HG03066 (cell line): Measurements from ENCODE around the gene COL5A1.

Experiments
- ATAC-seq: cut with Tn5 transposase; IDR thresholded peaks from one replicate; pipeline ENCODE4 v1.9.1; 2021; ENCODE audit warnings: low read depth; ENCODE audit not compliant: unreplicated experiment

Gene COL5A1

DNA sequence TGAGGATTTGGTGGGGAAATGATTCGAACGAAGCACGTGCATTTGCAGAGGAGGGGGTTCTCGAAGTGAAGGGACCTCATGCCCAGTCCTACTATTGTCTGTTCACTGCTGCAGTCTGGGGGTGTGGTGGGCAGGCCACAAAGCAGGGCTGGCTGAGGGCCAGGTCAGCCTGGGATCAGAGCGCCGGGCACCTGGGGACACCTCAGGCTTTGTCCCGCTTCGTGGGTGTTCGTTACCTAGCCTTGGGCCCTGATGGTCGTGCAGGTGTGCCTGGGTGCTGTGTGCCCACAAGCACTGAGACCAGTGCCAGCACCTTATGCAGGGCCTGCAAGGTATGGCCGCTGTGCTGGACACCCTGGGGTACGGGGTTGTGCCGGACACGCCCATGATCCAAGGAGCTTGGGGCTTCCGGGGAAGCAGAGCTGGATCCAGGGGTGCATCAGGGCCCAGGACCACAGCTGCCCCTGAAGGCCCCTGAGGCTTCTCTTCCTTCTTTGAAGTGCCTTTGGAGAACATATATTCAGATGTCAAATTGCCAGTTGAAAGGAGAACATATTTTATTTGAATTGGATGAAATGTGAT lies 80.6 kb downstream of the COL5A1 start:
- ATAC-seq, result no peak

DNA sequence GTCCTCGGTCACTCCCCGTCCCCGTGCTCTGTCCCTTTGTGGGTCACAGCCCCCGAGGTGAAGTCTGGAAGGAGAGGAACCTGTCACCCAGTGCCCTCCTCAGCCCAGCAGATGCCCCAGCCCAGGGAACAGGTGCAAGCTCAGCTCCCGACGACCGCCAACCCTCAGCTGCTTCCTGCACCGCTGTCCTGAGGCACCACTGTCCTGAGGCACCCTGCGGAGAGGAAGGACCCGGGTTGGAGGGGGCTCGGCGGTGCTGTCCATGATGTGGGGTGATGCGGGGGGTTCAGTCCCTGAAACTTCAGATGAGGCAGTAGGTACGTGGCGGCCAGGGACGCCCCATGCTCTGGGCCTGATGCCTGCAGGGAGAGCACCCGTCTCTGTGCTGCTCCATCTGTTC lies 81.4 kb downstream of the COL5A1 start:
- ATAC-seq, result no peak

DNA sequence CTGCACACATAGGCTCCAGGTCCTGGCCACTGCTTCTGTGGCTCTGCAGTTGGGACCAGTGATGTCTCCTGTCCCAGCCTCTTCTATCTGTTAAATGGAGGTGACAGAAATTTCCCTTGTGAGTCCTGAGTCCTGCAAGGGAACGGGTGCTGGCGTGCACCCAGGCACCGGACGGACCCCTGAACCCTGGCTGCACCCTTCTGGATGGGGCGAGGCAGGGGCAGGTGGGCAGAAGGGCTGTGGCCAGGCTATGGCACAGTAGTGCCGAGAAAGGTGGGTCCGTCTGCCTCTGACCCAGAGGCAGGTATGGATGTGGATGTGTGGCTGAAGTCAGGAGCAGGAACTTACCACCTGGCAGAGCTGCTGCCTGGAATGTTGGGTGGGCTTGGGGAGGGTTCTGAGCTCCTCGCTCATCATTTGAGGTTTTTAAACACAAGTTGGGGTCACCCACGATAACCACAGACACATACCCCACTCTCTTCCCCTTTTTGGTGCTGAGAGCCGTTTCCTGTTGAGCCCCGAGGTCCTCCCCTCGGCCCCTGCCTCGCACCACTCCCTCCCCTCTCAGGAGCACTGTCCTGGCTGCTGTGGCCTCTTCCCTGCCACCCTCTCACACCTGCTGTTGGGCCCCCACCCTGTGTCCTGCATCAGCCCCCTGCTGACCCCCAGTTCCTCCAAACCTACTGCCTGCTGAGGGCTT lies 82.0 kb downstream of the COL5A1 start:
- ATAC-seq, result no peak

DNA sequence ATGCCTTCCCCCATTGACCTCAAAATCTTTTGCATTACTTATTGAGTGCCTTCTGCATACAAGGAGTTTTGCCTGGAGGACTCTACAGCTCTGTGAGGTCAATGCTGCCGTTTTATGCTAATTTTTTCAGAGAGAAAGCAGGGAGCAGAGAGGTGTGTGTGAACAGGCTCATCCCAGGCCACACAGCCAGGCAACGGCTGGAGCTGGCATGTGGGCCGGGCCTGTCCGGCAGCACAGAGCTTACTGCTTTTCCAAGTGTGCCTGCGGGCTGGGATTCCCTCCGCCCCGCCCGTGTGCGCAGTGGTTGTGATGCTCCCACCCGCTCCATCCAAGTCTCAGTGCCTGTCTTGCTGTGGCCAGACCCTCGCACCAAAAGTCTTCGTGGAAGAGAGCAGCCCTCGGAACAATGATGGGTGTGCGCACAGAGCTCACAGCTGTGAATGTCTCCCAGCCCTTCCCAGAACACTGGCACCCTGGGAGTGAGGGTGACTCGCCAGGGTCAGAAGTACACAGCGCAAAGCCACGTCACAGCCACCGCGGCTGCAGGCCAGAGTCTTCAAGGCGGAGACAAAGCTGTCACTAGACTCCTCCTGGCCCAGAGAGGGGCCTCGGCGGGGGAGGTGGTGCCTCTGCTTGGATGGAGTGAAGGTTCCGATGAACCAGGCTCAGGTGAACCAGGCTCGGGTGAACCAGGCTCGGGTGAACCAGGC lies 82.8 kb downstream of the COL5A1 start:
- no peak for ATAC-seq

DNA sequence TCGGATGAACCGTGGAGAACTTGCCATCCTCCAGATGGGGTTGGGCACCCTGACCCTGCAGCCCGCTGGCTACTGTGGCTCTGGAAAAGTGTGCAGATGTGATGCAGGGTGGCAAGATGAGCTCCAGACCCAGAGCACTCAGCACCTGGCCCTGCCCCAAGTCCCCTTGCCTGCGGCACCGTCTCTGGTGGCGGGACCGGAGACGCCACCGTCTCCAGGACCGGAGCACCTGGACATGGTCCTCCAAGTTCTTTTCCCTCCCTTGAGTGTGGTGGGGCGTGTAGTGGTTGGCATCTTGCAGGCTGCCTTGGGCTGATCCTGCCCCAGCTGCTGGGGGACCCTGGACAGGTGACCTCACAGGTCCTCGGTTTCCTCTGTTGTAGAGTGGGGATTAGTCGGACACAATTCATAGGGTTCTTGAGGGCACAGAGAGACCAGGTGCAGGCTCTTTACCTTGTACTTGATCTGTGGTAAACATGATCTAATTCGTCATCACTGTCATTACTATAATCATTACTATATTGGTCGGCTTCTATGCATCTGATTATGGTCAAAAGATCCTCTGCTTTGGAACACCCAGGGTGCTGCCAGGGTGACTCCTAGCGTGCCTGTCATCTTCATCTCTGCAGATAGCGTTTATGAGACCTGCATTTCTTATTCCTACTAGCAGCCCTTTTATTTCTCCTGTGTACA lies 83.5 kb downstream of the COL5A1 start:
- ATAC-seq, result no peak

DNA sequence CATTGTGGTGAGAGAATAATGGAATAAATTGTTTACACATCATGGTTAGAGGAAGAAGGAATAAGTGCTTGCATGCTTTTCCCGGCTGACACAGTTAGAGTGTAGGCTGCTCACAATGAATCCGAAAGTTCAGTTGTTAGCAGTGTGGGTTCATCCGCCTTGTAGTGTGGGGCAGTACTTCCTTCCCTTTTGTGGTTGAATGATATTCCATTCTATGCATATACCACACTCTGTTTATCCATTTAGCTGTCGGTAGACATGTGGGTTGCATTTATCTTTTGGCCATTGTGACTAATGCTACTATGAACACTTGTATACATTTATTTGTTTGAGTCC lies 84.0 kb downstream of the COL5A1 start:
- no peak for ATAC-seq

DNA sequence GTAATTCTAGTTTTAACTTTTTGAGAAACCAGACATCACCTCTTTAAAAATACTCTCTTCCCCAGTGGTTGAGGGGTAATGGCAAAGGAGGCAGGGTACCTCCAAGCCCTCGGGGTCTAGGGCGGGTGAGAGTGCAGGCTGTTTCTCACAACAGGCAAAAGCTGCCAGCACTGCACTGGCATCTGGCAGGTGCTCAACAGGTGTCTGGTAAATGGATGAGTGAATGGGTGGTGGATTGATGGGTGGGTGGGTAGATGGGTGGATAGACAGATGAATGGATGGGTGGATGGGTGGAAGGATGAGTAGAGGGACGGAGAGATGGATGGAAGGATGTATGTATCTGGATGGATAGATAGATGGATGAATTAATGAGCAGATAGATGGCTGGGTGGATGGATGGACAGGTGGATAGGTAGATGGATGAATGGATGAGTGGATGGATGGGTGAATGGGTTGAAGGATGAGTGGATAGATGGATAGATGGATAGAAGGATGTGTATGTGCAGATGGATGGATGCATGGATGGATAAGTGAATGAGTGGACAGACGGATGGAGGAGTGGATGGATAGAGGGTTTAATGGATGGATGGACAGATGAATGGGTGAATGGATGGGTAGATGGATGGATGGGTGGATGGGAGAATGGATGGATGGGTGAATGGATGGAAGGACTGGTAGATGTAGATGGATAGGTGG lies 84.6 kb downstream of the COL5A1 start:
- no peak for ATAC-seq

DNA sequence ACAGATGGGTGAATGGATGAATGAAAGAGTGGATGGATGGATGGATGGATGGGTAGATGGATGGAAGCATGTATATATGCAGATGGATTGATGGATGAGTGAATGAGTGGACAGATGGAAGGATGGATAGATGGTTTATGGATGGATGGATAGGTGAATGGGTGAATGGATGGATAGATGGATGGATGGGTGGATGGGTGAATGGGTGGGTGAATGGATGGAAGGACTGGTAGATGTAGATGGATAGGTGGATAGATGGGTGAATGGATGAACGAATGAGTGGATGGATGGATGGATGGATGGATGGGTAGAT lies 85.1 kb downstream of the COL5A1 start:
- ATAC-seq, result no peak

DNA sequence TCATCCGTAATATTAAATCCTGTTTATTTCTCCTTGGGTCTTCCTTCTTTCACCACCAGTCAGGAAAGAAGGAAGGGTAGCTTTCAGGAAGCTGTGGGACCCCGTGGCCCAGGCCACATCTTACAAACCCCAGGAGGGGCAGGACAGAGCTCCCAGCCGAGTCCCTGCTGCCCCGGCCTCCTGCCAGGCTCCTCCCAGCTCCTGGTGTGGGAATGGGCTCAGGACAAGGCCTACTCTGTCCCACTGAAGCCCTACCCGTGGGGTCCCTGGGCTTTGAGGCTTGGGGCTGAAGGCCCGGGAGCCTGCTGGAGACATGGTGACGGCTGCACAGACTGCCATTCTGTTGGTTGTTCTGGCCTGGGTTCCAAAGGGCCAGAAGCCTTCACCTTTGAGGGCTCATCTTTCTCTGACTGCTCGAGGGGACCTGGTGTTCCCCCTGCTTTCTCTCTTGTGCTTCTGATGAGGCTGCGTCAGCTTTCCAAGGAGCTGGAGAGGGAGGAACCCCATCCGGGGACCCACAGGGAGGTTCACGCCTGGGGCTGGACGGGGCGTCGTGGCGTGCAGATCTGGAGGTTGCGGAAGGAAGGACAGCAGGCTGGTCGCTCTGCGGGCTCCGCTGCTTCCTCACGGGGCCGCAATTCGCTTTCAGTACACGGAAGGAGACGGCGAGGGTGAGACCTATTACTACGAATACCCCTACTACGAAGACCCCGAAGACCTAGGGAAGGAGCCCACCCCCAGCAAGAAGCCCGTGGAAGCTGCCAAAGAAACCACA lies 86.6 kb downstream of the COL5A1 start:
- ATAC-seq, result no peak

DNA sequence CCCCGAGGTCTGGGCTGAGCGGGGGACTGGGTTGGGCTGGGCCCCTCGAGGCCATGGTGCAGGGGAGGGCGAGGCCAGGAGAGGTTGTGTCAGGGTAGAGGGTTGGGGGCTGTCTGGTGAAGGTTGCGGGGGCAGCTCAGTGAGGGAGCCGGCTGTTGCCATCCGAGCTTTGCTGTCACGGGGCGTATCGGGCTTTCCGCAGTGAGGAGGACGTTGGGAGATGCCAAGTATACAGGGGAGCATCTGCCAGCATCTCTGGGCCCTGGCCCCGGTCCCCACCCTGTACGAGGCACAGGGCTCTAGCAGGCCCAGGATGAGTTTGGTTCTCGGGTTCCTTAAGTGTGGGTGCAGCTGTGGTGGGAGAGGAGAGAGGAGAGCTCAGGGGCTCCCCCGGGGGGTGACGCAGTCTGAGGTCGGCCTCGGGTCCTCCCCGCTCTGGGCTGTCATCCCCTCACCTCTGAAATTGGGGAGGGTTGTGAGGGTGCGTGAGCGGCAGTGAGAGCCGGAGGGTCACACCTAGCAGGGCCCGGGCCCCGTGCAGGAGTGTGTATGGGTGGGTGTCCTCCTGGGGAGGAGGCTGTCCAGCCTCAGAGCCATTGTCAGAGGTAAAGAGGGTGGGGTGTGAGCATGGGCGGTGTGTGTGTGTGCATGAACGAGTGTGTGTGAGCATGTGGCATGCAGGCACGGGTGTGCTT lies 87.3 kb downstream of the COL5A1 start:
- no peak for ATAC-seq

DNA sequence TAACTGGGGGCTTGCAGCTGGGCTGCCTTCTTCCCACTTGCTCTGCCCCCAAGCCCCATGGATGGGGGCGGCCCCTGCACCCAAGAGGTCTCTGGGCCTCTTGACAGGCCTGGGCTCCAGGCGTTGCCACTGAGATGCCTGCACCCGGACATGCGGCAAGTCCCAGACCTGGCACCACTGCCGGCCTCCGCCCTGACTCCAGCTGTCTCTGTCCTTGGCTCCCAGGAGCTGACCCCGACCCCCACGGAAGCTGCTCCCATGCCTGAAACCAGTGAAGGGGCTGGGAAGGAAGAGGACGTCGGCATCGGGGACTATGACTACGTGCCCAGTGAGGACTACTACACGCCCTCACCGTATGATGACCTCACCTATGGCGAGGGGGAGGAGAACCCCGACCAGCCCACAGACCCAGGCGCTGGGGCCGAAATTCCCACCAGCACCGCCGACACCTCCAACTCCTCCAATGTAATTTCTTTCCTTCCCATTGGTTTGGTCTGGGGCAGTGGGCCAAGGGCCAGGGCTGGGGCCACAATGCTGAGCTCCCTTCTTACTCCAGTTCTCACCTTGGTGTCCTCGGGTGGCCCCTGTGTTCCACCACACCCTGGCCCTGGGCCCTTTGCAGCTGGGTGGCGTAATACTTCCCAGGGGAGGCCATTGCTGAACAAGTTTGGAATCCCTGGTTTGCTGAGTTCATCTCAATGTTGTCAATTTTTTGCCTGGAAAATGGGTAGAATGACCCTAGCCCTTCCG lies 88.6 kb downstream of the COL5A1 start:
- no peak for ATAC-seq

DNA sequence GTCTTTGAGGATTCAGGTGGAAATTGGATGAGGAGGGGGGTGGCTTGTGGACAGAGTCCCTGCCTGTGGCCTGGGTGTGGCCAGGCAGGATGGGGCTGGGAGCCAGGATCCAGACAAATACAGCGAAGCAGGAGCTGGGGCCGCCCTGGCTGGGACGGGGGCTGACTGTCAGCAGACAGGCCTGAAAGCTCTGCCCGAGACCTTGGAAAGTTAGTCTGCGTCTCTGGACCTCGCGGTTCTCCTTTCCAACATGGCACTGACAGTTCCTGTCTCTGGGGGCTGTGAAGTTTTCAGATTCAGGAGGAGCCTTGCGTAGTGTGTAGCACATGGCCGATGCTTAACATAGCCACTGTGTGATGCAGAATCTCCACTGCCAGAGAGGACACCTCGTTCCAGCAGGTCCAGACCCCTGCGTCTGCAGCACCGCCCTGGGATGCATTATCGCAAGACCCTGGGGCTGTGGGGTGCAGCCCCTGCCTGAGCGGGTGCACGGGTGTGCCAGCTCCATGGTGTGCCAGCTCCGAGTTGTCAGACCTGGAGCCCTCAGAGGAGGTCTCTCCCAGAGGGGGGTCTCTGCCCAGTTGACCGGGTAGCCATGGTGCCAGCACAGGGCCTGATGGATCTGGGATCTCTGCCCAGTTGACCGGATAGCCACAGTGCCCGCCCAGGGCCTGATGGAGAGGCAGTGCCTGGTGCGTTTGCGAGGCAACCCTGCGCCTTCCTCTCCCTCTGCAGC lies 89.3 kb downstream of the COL5A1 start:
- no peak for ATAC-seq

DNA sequence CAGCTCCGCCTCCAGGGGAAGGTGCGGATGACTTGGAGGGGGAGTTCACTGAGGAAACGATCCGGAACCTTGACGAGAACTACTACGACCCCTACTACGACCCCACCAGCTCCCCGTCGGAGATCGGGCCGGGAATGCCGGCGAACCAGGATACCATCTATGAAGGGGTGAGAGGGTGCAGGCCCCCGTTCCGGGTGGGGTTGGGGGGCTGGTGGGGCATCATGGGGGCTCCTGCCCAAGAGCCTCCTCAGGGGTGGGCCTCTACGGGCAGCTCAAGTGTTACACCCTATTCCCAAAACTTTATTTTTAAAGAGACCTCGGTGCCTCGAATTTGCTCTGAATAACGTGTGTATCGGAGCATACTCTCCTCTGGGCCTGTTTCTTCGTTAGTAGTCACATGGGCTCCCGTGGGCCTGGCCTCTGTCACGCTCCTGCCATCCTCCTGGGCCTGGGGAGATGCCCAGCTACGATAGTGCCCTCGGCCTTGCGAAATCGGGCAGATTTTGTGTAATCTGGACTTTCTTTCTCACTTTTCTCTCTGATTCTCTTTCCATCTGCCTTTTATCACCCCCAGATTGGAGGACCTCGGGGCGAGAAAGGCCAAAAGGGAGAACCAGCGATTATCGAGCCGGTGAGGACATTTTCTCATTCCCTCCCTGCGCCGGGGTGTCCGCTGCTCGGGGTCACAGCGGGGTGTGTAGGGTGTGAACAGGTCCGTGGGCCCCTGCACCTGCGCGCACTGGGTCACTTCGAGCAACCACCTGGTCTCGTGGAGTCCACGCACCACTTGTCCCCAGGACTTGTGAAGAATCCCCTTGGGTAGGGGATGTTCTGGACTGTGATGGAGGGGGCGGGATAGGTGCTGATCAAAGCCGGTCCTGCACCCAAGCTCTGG lies 90.1 kb downstream of the COL5A1 start:
- ATAC-seq, result no peak

DNA sequence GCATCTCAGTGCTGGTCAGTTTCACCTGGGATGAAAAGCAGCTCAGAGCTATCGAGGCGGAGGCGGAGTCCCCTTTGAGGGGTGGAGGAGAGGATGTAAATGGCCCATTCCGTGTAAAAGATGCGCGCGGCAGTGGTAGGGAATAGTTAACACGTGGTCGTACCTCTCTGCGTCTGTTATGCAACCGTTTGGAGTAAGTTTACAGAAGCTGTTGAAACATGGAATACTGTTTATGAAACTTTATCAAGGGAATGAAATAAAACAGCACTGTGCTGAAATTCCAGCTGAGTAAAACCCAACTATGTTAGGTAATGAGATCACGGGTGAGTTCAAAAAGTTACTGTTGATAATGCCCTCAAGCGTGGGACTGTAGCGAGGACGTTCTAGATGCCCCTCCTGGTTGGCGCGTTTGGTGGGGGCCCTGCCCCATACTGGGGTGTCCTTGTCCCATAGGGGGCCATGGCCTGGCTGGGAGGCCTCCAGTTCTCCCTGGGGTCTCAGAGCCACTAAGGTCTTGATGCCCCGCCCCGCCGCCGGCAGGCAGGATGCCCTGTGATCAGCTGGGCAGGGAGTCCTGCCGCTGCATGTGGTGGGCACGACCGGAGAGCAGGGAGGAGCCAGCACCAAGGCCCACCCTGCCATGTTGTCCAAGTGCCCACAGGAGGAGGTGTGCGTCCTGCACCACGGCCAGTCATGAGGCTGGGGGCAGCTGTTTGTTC lies 90.9 kb downstream of the COL5A1 start:
- no peak for ATAC-seq

DNA sequence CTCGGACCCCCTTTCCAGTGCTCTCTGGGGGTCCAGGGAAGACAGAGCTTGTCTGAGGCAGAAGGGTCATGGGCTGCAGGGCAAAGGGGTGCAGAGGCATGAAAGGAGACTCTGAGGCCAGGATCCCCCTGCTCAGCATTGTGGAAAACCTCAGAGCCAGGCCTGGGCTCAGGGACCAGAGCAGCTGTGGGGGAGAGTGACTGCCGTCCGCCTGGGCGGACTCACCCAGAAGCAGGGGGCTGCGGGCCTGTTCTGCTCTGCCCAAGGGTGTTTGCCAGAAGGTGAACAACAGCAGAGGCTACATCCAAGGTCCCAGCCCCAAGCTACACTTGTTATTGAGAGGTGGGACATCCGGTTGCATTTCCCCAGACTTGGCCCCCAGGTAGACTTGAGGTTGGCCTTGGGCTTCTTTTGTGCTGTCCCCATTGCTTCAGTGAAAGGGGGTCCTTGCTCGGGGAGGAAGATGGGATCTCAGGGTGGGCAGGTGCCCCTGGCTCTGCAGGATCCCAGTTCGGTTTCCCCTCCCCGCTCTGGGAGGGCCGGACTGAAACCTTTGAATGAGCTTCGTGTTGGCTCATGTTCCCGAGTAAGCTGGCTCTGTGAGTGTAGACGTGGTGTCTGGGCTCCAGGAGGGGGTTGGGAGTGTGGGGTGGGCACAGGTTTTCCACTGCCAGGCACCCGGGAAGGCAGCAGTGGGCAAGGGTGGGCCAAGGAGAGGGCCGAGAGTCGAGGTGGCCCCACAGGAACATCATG lies 92.1 kb downstream of the COL5A1 start:
- ATAC-seq, result no peak

DNA sequence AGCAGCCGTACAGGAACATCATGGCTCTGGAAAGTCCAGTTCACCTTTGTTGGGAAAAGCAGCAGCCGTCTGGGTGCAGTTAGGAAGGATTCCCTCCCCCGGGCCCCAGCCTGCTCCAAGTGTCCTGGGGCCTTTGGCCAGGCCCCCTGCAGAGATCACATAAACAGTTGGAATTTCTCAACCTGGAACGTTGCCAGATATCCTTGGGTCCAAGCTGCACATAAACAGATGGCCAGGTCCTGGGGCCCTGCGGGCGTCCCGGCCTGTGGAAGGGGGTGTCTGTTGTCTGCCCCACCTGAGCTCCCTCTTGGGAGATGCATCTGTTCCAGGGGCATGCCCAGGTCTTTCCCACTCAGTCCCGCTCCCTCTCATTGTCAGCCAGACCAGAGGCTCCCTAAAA lies 92.7 kb downstream of the COL5A1 start:
- ATAC-seq, result no peak
